HG02884 (cell line): ENCODE measurements around the gene PLPP4.
A peak's percentile ranks its signal among the peaks of the same experiment; 100 is the strongest.

Experiments
- ATAC-seq: cut with Tn5 transposase; IDR thresholded peaks from one replicate; pipeline ENCODE4 v1.9.1; 2021; ENCODE audit warnings: mild to moderate bottlenecking, moderate library complexity; ENCODE audit not compliant: unreplicated experiment

Gene PLPP4

GRCh38 chr10:120456626-120457430 lies at the start of gene PLPP4:
Gene PLPP4, plus strand, starts transcription at chr10:120457227. Its CDS starts 79 bp downstream, at chr10:120457306.
- no peak for ATAC-seq

- ATAC-seq, result no peak
These were observed 47.2 kb upstream of the PLPP4 start for GRCh38 chr10:120409816-120410215.

DNA sequence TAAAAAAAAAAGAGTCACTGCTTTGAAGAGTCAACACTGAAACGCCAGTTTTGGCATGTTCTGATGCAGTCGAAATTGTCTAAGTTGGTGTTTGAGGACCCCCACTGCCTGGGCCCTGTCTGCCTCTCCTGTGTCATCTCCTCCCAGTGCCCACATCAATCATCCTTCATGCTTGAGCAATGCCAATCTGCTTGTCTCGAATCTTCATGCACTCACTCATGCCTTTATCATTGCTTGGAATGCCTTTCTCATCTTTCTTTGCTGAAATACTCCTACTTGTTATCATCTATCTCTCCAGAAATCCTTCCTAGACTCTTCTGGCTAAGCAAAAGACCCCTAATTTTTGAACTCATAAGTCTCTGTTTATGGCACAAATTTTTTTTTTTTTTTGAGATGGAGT lies 42.1 kb upstream of the PLPP4 start:
- no peak for ATAC-seq

GRCh38 chr10:120415709-120416330 lies 41.2 kb upstream of the PLPP4 start:
- ATAC-seq, result no peak

DNA sequence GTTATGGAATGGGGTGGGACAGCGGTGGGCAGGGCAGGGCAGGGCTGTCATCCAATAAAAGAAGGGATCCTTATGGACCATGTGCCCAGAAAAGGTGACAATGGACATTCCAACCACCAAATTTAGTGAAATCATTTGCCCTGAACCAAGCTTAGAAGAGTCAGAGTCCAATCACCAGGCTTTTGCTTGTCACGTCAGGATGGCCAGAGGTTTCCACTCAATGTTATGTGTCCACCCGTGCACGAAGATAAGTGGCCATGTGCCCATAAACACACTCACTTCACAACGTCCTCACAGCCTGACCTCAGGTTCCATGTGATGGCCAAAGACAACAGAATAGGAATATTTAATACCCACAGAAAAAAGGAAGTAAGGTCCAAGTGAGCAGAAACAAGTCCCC lies 36.6 kb upstream of the PLPP4 start:
- ATAC-seq, result no peak

DNA sequence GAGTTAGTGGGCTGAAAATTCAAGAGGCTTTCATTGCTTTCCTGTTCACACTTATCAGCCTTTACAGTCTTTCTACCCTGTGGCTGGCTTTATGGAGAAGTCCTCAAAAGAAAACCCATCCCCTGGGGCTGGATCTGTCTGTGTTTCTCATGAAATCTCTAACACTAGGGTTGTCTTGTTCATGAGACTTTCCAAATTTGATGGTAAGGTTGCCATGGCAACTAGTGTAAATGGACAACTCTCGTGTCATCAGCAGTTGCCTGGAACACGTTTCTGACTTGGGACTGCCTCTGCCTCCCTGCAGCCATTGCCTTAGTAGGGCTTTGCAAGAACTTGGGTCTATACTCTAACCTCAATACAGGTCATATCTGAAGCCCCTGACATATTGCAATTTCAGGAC lies 35.8 kb upstream of the PLPP4 start:
- no peak for ATAC-seq

DNA sequence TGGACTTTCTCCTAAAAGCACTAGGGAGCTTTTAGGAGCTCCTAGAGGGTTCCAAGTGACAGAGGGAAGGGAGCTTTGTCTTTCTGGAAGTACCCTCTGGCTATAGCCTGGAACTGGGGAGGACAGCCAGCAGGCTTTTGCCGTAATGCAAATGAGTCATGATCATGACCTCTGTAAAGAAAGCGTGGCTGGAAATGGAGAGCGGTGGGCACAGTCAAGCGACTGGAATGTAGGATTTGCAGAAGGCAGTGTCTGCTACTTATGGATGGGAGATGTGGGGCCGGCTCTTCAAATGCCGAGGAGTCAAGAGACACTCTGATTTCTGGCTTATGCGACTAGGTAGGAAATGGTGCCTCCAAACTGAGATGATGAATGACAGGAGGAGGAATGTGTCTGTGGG lies 34.6 kb upstream of the PLPP4 start:
- ATAC-seq, result no peak

- peak; percentile 69 for ATAC-seq
These were observed 33.4 kb upstream of the PLPP4 start for GRCh38 chr10:120423431-120424197.

- no peak for ATAC-seq
These were observed 32.9 kb upstream of the PLPP4 start for GRCh38 chr10:120424198-120424464.

GRCh38 chr10:120426306-120426705 lies 30.7 kb upstream of the PLPP4 start:
- ATAC-seq, result no peak

GRCh38 chr10:120428754-120429153 lies 28.3 kb upstream of the PLPP4 start:
- ATAC-seq, result no peak

DNA sequence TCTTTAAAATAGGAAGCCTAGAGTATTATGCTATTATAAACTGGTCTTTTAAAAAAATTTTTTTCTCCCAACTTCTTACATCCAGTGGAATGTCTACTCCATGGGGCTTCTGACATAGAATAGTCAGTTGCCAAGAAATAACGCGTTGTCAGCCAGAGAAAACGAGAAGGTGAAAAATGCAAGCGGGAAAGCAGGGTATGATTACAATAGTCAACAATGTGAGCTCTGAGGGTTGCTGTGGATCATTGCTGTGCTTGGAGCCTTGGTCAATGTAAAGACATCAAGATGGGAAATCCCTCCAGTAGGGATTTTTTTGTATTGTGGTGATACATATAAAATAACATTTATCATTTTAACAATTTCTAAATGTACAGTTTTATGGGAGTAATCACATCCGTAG lies 27.6 kb upstream of the PLPP4 start:
- ATAC-seq, result no peak

- no peak for ATAC-seq
These were observed 25.8 kb upstream of the PLPP4 start for GRCh38 chr10:120431251-120431651.

DNA sequence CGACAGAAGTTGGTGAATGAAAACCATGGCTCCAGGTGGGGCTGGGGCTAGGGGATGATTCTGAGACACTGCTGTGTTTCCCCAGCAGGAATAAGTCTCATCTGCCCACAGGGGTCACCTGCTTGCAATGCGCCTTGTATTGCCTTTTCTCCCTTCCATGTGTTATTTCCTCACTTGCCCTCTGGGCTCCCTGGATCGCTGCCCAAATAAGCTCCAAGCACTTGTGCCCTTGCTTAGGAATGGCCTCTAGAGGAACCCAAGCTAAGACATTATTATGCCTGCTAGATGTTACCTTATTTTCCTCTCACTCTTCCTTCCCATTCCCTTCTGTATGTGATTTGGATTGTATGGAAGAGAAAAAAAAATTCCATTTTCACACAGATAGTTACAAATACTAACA lies 24.8 kb upstream of the PLPP4 start:
- no peak for ATAC-seq

GRCh38 chr10:120433141-120433540 lies 23.9 kb upstream of the PLPP4 start:
- no peak for ATAC-seq

GRCh38 chr10:120436439-120437112 lies 20.5 kb upstream of the PLPP4 start:
- no peak for ATAC-seq

GRCh38 chr10:120437541-120437940 lies 19.5 kb upstream of the PLPP4 start:
- no peak for ATAC-seq

DNA sequence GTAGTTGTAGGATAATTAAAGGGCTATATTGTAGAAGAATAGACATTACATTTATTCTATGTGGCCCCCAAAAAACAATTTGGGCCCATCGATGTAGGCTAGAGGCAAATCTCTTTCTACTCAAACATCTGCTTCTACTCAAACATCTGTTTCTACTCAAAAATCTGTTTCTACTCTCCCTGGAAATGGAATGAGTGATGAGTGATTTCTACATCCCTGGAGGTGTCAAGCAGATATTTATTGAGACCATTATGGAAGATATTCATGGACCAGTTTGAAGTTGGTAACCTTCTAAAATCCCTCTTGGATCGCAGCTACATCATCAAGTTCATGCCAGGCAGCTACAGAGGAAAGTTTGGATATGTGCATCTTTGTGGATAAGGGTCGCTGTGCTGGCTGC lies 5.1 kb upstream of the PLPP4 start:
- ATAC-seq, result no peak

- no peak for ATAC-seq
These were observed 3.7 kb upstream of the PLPP4 start for GRCh38 chr10:120453319-120453718.

DNA sequence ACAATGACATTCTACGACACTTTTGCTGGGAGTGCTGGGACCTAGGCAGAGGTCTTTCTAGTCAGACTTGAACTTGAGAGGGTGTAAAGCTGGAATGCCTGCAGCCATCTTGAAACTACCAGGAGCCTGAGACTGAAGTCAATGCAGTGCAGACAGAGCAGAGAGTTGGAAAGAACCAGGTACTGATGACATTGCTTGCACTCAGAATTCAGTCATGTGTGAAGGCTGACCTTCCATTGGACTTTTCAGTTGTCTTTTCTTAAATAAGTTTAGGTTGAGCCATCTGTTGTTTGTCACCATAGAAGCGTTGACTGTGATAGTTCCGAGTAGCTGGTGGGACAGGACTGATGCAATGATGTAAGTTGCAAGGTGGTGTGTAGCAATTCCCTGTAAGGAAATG lies 3.1 kb upstream of the PLPP4 start:
- ATAC-seq, result no peak

DNA sequence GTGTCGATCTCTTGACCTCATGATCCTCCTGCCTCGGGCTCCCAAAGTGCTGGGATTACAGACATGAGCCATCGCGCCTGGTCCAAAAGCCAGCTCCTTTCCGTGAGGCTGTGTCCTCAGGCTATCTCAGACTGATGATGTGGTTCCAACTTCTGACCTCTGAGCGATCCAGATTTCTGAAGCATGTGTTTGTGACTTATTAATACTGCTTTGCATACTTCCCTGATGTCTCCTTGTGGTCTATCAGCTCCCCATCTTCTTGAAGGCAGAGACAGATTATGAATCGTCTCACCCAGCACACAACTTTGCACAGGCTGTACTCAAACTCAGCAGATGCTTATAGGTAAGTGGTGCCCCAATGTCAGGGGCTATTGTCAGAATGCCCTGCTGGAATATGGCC lies 2.0 kb upstream of the PLPP4 start:
- ATAC-seq, result no peak

GRCh38 chr10:120455606-120456005 lies 1.4 kb upstream of the PLPP4 start:
- no peak for ATAC-seq
